K562 (cell line): ENCODE measurements around the gene ACYP2. TPM values are rescaled to one million over a fixed set of nuclear protein-coding genes. Genes with fewer than 3 reads are reported as not detected.

Experiments used
- ARNT ChIP-seq, 2 experiments: fragments of 450-650 bp; IDR thresholded peaks; 2 replicates each; pipeline ENCODE4 v1.6.1; 2016; ENCODE audit warnings: mild to moderate bottlenecking in 1 of 2
- DPF2 ChIP-seq: fragments of 450-650 bp; IDR thresholded peaks from 2 replicates; pipeline ENCODE4 v1.6.1; 2016
- HCFC1 ChIP-seq: IDR thresholded peaks from 2 replicates; pipeline ENCODE4 v1.6.1; 2012; ENCODE audit warnings: low read depth, low read length, improper control_type of control experiment
- HNRNPUL1 ChIP-seq: fragments of 200-400 bp; formaldehyde crosslinking; IDR thresholded peaks from 2 replicates; pipeline ENCODE4 v1.6.1; 2017; ENCODE audit warnings: low read length
- MEF2D ChIP-seq: conservative IDR thresholded peaks from 2 replicates; pipeline ENCODE4 v1.6.1; 2016; ENCODE audit warnings: low read depth, missing genetic modification characterization, missing compliant biosample characterization
- TAF9B ChIP-seq: fragments of 450-650 bp; IDR thresholded peaks from 2 replicates; pipeline ENCODE4 v1.6.1; 2018; ENCODE audit warnings: mild to moderate bottlenecking; ENCODE audit not compliant: partially characterized antibody
- ZNF583 ChIP-seq: fragments of 250-450 bp; sonication (Bioruptor Pico); IDR thresholded peaks from 2 replicates; pipeline ENCODE4 v1.4.0; 2020
- polyA plus RNA-seq, 8 experiments: library from polyadenylated mRNA; depleted of rRNA in 4 of 8; stranded (reverse) in 5 of 8; unstranded in 3 of 8; fragments of >200 nt; fragmentation: Nextera tagmentation in 2 of 8; fragmentation: Illumina TruSeq in 1 of 8; extraction: Ambion mirVana in 2 of 8; extraction: Trizol in 1 of 8; gene quantifications; 2 replicates each; pipeline versions ENCODE4 v1.2.1 to v1.2.3, GENCODE V29; 2011 to 2014; ENCODE audit warnings: inconsistent platforms in 1 of 8, missing spikeins in 1 of 8
- total RNA-seq, 7 experiments: library from RNA; depleted of rRNA in 6 of 7; stranded (reverse); fragments of >200 nt in 6 of 7; fragmentation: Illumina TruSeq in 2 of 7; extraction: Trizol in 2 of 7; gene quantifications; 2 replicates each; pipeline versions ENCODE4 v1.2.1 to v1.2.3, GENCODE V29; 2011 to 2021; ENCODE audit warnings: low replicate concordance in 1 of 7
- TF ChIP-seq, protein P1 (sequence below): sonication (generic); formaldehyde crosslinking; IDR thresholded peaks from 2 replicates; pipeline ENCODE4 v1.8.0; 2022; ENCODE audit warnings: mild to moderate bottlenecking, missing genetic modification reagents
- TF ChIP-seq, protein P2 (sequence below): fragments of 200-600 bp; sonication (generic); IDR thresholded peaks from one replicate; pipeline ENCODE4 v1.6.1; 2012; ENCODE audit warnings: mild to moderate bottlenecking, low read depth, low read length, inconsistent platforms
- TF ChIP-seq, protein P3 (sequence below): IDR thresholded peaks from 2 replicates; pipeline ENCODE4 v1.6.1; 2014; ENCODE audit warnings: antibody characterized with exemption

Gene ACYP2
- total and polyA plus RNA-seq, 9 of the 15 experiments (the other 6 are each of a cell fraction or from before 2014, with no cell fraction given) = 1.0 to 4.1 (median 2.0) TPM

DNA sequence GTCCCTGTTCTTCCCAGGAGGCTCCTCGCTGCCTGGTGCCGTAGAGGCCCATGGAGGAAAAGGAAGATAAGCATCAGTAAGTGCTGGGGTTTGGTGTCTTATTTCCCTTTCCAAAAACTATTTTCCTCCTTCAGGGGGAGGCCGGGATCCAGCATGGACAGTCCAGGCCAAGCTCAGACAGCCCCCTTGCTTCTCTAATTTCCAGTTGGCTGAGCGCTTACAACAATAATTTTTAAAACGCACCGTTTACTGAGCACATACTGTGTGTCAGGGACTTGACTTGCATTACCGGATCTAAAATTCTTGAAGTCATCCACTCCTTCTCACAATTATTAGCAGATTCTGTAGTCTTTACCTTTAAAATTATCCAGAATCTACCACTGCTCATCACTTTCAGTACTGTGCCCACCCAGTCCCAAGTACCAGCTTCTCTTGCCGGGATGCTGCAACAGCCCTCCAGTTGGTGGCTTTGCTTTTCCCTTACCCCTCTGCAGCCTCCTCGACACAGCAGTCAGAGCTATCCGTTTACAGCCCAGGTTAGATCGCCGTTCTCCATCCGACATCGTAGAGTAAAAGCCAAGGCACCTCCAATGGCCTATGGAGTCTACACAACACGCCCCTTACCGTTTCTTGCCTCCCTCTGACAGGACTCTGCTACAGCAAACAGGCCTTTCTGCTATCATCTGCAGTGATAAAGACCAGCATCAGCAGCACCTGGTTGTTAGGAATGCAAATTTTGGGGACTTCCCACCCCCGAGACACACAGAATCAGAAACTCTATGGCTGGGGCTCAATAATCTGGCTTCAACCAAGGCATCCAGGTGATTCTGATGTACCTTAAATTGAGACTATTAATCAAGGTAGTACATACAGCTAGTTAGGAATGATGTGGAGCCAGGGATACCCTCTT lies 215.8 kb downstream of the ACYP2 start (continued):
- TF ChIP-seq, protein P1, sequence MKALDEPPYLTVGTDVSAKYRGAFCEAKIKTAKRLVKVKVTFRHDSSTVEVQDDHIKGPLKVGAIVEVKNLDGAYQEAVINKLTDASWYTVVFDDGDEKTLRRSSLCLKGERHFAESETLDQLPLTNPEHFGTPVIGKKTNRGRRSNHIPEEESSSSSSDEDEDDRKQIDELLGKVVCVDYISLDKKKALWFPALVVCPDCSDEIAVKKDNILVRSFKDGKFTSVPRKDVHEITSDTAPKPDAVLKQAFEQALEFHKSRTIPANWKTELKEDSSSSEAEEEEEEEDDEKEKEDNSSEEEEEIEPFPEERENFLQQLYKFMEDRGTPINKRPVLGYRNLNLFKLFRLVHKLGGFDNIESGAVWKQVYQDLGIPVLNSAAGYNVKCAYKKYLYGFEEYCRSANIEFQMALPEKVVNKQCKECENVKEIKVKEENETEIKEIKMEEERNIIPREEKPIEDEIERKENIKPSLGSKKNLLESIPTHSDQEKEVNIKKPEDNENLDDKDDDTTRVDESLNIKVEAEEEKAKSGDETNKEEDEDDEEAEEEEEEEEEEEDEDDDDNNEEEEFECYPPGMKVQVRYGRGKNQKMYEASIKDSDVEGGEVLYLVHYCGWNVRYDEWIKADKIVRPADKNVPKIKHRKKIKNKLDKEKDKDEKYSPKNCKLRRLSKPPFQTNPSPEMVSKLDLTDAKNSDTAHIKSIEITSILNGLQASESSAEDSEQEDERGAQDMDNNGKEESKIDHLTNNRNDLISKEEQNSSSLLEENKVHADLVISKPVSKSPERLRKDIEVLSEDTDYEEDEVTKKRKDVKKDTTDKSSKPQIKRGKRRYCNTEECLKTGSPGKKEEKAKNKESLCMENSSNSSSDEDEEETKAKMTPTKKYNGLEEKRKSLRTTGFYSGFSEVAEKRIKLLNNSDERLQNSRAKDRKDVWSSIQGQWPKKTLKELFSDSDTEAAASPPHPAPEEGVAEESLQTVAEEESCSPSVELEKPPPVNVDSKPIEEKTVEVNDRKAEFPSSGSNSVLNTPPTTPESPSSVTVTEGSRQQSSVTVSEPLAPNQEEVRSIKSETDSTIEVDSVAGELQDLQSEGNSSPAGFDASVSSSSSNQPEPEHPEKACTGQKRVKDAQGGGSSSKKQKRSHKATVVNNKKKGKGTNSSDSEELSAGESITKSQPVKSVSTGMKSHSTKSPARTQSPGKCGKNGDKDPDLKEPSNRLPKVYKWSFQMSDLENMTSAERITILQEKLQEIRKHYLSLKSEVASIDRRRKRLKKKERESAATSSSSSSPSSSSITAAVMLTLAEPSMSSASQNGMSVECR (CRISPR knock-in tag) = no peak
- no peak for TF ChIP-seq MEF2D (tag)
- TF ChIP-seq, protein P2, sequence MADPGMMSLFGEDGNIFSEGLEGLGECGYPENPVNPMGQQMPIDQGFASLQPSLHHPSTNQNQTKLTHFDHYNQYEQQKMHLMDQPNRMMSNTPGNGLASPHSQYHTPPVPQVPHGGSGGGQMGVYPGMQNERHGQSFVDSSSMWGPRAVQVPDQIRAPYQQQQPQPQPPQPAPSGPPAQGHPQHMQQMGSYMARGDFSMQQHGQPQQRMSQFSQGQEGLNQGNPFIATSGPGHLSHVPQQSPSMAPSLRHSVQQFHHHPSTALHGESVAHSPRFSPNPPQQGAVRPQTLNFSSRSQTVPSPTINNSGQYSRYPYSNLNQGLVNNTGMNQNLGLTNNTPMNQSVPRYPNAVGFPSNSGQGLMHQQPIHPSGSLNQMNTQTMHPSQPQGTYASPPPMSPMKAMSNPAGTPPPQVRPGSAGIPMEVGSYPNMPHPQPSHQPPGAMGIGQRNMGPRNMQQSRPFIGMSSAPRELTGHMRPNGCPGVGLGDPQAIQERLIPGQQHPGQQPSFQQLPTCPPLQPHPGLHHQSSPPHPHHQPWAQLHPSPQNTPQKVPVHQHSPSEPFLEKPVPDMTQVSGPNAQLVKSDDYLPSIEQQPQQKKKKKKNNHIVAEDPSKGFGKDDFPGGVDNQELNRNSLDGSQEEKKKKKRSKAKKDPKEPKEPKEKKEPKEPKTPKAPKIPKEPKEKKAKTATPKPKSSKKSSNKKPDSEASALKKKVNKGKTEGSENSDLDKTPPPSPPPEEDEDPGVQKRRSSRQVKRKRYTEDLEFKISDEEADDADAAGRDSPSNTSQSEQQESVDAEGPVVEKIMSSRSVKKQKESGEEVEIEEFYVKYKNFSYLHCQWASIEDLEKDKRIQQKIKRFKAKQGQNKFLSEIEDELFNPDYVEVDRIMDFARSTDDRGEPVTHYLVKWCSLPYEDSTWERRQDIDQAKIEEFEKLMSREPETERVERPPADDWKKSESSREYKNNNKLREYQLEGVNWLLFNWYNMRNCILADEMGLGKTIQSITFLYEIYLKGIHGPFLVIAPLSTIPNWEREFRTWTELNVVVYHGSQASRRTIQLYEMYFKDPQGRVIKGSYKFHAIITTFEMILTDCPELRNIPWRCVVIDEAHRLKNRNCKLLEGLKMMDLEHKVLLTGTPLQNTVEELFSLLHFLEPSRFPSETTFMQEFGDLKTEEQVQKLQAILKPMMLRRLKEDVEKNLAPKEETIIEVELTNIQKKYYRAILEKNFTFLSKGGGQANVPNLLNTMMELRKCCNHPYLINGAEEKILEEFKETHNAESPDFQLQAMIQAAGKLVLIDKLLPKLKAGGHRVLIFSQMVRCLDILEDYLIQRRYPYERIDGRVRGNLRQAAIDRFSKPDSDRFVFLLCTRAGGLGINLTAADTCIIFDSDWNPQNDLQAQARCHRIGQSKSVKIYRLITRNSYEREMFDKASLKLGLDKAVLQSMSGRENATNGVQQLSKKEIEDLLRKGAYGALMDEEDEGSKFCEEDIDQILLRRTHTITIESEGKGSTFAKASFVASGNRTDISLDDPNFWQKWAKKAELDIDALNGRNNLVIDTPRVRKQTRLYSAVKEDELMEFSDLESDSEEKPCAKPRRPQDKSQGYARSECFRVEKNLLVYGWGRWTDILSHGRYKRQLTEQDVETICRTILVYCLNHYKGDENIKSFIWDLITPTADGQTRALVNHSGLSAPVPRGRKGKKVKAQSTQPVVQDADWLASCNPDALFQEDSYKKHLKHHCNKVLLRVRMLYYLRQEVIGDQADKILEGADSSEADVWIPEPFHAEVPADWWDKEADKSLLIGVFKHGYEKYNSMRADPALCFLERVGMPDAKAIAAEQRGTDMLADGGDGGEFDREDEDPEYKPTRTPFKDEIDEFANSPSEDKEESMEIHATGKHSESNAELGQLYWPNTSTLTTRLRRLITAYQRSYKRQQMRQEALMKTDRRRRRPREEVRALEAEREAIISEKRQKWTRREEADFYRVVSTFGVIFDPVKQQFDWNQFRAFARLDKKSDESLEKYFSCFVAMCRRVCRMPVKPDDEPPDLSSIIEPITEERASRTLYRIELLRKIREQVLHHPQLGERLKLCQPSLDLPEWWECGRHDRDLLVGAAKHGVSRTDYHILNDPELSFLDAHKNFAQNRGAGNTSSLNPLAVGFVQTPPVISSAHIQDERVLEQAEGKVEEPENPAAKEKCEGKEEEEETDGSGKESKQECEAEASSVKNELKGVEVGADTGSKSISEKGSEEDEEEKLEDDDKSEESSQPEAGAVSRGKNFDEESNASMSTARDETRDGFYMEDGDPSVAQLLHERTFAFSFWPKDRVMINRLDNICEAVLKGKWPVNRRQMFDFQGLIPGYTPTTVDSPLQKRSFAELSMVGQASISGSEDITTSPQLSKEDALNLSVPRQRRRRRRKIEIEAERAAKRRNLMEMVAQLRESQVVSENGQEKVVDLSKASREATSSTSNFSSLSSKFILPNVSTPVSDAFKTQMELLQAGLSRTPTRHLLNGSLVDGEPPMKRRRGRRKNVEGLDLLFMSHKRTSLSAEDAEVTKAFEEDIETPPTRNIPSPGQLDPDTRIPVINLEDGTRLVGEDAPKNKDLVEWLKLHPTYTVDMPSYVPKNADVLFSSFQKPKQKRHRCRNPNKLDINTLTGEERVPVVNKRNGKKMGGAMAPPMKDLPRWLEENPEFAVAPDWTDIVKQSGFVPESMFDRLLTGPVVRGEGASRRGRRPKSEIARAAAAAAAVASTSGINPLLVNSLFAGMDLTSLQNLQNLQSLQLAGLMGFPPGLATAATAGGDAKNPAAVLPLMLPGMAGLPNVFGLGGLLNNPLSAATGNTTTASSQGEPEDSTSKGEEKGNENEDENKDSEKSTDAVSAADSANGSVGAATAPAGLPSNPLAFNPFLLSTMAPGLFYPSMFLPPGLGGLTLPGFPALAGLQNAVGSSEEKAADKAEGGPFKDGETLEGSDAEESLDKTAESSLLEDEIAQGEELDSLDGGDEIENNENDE = no peak
- no peak for TF ChIP-seq HCFC1
- no peak for TF ChIP-seq ARNT (IDR thresholded peaks at IDR 0.05)
- TF ChIP-seq DPF2 = no peak
- TF ChIP-seq, protein P3, sequence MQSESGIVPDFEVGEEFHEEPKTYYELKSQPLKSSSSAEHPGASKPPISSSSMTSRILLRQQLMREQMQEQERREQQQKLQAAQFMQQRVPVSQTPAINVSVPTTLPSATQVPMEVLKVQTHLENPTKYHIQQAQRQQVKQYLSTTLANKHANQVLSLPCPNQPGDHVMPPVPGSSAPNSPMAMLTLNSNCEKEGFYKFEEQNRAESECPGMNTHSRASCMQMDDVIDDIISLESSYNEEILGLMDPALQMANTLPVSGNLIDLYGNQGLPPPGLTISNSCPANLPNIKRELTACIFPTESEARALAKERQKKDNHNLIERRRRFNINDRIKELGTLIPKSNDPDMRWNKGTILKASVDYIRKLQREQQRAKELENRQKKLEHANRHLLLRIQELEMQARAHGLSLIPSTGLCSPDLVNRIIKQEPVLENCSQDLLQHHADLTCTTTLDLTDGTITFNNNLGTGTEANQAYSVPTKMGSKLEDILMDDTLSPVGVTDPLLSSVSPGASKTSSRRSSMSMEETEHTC = no peak
- TF ChIP-seq TAF9B = no peak
- TF ChIP-seq HNRNPUL1 = no peak
- TF ChIP-seq ZNF583 (CRISPR knock-in tag) = no peak
